HL-60 (cell line): ENCODE results near the gene IQSEC1.

Experiments used
- POLR2AphosphoS5 ChIP-seq: IDR thresholded peaks from 2 replicates; pipeline ENCODE4 v1.6.1; 2012; ENCODE audit warnings: low read depth
- TF ChIP-seq, protein P1 (sequence below): IDR thresholded peaks from one replicate; pipeline ENCODE4 v1.5.1; 2011; ENCODE audit warnings: low read length, control low read depth, inconsistent platforms; ENCODE audit not compliant: insufficient read depth
- TF ChIP-seq, protein P2 (sequence below): IDR thresholded peaks from 2 replicates; pipeline ENCODE4 v1.6.1; 2012; ENCODE audit warnings: low read depth; ENCODE audit not compliant: insufficient replicate concordance

- TF ChIP-seq, protein P1, sequence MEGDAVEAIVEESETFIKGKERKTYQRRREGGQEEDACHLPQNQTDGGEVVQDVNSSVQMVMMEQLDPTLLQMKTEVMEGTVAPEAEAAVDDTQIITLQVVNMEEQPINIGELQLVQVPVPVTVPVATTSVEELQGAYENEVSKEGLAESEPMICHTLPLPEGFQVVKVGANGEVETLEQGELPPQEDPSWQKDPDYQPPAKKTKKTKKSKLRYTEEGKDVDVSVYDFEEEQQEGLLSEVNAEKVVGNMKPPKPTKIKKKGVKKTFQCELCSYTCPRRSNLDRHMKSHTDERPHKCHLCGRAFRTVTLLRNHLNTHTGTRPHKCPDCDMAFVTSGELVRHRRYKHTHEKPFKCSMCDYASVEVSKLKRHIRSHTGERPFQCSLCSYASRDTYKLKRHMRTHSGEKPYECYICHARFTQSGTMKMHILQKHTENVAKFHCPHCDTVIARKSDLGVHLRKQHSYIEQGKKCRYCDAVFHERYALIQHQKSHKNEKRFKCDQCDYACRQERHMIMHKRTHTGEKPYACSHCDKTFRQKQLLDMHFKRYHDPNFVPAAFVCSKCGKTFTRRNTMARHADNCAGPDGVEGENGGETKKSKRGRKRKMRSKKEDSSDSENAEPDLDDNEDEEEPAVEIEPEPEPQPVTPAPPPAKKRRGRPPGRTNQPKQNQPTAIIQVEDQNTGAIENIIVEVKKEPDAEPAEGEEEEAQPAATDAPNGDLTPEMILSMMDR, result no peak
- TF ChIP-seq, protein P2, sequence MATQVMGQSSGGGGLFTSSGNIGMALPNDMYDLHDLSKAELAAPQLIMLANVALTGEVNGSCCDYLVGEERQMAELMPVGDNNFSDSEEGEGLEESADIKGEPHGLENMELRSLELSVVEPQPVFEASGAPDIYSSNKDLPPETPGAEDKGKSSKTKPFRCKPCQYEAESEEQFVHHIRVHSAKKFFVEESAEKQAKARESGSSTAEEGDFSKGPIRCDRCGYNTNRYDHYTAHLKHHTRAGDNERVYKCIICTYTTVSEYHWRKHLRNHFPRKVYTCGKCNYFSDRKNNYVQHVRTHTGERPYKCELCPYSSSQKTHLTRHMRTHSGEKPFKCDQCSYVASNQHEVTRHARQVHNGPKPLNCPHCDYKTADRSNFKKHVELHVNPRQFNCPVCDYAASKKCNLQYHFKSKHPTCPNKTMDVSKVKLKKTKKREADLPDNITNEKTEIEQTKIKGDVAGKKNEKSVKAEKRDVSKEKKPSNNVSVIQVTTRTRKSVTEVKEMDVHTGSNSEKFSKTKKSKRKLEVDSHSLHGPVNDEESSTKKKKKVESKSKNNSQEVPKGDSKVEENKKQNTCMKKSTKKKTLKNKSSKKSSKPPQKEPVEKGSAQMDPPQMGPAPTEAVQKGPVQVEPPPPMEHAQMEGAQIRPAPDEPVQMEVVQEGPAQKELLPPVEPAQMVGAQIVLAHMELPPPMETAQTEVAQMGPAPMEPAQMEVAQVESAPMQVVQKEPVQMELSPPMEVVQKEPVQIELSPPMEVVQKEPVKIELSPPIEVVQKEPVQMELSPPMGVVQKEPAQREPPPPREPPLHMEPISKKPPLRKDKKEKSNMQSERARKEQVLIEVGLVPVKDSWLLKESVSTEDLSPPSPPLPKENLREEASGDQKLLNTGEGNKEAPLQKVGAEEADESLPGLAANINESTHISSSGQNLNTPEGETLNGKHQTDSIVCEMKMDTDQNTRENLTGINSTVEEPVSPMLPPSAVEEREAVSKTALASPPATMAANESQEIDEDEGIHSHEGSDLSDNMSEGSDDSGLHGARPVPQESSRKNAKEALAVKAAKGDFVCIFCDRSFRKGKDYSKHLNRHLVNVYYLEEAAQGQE, result no peak
- no peak for TF ChIP-seq POLR2AphosphoS5
These were observed 67.9 kb downstream of the IQSEC1 start for GRCh38 chr3:13005301-13005700.
